Right renal cortex interstitium (tissue), 3 donors: Measurements from ENCODE around the gene AMFR. TPM values are rescaled to one million over a fixed set of nuclear protein-coding genes. Genes with fewer than 3 reads are reported as not detected.
A peak's percentile ranks its signal among the peaks of the same experiment; 100 is the strongest.
"Not testable (repeated sequence)": the region's sequence is repeated elsewhere in the genome, so short reads cannot be mapped to it uniquely, and the experiment has no call there.

ENCODE experiments used
- DNase-seq, 3 donors: peaks; one replicate each; pipeline ENCODE4 v3.0.0-alpha.2; 2013; ENCODE audit warnings: low read depth in 3 of 3, low spot score in 2 of 3
- polyA plus RNA-seq, 3 donors: library from polyadenylated mRNA; unstranded; fragments of 120-200 nt; gene quantifications; one replicate each; pipeline ENCODE4 v1.2.1, GENCODE V29; 2013; ENCODE audit not compliant: insufficient read length in 3 of 3

Gene AMFR
- polyA plus RNA-seq, 3 donors, result 147 to 150 (median 149) TPM

DNA sequence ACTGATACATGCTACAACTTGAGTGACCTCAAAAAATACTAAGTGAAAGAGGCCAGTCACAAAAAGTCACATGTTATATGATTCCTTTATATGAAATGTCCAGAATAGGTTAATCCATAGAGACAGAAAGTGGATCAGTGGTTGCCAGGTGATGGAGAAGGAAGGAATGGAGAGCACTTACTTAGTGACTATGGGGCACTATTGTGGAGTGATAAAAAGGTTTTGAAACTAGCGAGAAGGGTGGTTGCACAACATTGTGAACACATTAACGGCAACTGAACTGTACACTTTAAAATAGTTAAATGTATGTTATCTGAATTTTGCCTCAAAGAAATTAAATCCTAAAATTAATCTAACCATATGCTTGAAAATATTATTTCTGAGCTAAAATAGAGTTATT, 25.9 kb downstream of the AMFR start:
- no peak for DNase-seq

DNA sequence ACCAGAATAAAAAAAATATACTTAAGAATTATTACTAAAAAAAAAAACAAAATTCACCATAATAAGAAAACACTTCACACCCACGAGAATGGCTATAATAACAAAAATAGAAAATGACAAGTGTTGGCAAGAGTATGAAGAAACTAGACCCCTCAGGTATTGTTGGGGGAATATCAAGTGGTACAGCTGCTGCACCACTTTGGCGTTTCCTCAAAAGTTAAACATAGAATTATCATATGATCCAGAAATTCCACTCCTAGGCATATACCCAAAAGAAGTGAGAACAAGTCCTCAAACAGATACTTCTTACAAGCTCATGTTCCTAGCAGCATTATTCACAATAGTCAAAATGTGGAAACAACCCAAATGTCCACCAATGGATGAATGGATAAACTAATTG, 26.3 kb downstream of the AMFR start:
- no peak for DNase-seq

DNA sequence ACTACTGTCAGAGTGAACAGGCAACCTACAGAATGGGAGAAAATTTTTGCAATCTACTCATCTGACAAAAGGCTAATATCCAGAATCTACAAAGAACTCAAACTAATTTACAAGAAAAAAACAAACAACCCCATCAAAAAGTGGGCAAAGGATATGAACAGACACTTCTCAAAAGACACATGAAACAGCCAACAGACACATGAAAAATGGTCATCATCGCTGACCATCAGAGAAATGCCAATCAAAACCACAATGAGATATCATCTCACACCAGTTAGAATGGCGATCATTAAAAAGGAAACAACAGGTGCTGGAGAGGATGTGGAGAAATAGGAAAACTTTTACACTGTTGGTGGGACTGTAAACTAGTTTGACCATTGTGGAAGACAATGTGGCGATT, 28.6 kb downstream of the AMFR start:
- DNase-seq, result not testable (repeated sequence)

DNA sequence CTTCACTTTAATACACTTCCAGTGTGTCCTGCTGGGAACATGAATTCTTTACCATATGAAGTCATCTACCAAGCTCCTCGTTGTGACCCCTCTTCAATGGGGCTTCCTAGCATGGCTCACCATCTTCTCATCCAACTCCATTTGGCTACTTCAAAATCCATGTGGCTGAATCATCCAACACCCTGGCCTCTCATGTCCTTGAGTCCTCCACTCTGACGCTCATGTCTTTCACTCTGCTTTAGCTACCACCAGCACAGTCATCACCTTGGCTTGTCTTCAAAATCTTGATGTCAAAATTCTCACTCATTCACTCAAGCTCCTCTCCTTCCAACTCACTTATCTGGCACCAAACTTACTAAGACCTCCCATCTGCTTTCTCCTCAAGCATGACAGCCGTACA, 35.8 kb downstream of the AMFR start:
- no peak for DNase-seq

DNA sequence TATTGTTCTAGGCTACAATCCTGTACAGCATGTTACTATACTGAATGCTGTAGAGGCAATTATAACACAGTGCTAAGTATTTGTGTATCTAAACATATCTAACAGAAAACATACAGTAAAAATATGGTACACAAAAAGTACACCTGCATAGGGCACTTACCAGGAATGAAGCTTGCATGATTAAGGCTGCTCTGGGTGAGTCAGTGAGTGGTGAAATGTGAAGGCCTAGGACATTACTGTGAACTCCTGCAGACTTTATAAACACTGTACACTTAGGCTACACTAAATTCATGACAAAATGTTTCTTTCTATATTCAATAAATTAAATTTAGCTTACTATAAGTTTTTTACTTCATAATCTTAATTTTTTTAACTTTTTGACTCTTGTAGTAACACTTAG, 37.1 kb downstream of the AMFR start:
- DNase-seq, result no peak

DNA sequence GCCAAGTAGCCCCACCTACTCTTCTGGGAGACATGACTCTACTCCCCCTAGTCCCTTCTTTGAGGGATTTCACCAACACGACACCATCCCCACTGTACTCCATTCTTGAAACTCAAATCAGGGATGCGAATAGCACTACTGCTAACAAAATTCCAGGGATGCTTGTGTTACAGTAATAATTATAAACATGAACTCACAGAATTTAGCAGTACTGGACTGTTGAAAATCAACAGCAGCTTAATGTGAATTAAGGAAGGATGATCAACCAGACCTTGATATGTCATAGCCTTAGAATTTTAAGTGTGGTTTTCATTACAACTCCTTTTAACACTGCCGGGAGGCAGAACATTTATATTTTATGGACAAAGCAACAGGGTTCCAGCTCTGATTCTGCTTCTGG, 37.9 kb downstream of the AMFR start:
- no peak for DNase-seq

DNA sequence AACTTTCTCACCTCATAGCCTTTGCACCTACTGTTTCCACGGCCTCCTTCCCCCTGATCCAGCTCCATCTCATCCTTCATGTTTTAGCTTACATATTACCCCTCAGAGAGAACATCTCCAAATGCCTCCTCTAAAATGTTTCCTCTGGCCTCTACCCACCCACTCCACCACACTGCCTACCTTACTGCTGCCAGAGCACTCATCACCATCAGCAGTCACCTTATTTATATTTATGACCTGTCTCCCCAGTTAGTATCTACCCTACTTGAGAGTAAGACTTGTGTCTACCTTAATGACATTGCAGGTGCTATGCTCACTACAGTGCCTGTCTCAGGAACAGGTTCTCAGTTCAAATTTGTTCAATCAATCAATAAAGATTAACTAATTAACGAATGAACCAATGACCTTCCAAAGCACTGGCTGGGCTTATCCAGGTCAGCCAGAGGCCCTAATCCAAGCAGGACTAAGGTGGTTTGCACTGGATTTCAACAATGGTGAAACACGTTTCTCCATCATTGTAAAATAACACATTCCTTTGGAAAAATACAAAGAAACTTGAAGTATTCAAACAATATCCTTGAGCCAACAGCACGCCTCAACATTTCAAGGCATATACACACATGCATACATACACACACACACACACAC, 41.1 kb downstream of the AMFR start:
- DNase-seq, result no peak

DNA sequence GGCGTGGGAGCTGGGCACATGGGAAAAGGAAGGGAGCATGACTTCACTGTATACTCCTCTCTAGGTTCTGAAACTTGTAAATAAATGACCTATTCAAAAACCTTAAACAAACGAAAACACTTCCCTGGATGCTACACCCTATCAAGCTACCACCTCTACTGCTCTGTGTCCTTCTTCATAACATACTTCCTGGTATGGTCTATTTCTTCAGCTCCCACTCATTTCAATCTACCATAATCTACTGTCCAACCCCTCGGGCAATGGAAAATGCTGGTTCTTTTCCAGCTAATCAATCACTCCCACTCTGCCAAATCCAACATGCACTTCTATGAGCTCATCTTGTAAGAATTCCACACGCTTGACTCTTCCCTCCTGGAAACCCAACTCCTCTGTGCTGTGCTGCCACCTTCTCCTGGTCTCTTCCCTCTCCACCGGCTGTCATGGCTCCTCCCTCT, 42.4 kb downstream of the AMFR start:
- no peak for DNase-seq

DNA sequence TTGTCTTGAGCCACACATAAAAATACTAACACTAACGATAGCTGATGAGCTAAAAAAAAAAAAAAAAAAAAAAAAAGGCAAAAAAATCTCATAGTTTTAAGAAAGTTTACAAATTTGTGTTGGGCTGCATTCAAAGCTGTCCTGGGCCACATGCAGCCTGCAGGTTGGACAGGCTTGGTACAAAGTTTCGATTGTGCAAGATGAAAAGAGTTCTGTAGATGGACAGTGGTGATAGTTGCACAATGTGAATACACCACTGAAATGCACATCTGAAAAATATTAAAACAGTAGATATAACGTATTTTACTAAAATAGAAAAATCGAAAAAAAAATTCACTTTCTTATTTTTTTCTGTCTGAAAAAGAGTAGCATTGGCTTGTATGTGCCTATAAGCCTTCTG, 42.9 kb downstream of the AMFR start:
- no peak for DNase-seq

DNA sequence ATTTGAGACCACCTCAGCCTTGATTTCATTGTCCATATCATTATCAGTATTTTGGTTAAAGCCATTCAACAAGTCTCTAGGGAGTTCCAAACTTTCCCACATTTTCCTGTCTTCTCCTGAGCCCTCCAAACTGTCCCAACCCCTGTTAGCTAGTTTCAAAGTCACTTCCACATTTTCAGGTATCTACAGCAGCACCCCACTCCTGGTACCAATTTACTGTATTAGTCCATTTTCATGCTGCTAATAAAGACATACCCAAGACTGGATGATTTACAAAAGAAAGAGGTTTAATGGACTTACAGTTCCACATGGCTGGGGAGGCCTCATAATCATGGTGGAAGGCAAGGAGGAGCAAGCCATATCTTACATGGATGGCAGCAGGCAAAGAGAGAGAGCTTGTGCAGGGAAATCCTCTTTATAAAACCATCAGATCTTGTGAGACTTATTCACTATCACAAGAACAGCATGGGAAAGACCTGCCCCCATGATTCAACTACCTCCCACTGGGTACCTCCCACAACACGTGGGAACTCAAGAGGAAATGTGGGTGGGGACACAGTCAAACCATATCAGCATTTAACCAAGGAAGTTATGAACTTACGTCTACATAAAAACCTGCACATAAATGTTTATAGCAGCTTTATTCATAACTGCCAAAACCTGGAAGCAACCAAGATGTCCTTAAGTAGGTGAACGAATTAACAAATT, 44.4 kb downstream of the AMFR start:
- not testable (repeated sequence) for DNase-seq

DNA sequence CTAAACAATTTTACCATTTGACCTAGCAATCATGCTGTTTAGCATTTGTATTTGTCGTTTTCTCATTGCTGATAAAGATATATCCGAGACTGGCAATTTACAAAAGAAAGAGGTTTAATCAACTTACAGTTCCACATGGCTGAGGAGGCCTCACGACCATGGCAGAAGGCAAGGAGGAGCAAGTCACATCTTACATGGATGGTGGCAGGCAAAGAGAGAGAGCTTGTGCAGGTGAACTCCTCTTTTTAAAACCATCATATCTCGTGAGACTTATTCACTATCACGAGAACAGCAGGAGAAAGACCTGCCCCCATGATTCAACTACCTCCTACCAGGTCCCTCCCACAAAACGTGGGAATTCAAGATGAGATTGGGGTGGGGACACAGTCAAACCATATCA, 46.3 kb downstream of the AMFR start:
- not testable (repeated sequence) for DNase-seq

DNA sequence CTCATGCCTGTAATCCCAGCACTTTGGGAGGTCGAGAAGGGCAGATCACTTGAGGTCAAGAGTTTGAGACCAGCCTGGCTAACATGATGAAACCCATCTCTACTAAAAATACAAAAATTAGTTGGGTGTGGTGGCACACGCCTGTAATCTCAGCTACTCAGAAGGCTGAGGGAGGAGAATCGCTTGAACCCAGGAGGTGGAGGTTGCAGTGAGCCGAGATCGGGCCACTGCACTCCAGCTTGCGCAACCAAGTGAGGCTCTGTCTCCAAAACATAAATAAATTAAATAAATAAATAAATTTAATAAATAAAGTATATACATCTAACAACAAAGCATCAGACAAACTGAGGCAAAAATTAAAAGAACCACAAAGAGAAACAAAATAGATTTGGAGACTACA, 49.6 kb downstream of the AMFR start:
- DNase-seq, result not testable (repeated sequence)

DNA sequence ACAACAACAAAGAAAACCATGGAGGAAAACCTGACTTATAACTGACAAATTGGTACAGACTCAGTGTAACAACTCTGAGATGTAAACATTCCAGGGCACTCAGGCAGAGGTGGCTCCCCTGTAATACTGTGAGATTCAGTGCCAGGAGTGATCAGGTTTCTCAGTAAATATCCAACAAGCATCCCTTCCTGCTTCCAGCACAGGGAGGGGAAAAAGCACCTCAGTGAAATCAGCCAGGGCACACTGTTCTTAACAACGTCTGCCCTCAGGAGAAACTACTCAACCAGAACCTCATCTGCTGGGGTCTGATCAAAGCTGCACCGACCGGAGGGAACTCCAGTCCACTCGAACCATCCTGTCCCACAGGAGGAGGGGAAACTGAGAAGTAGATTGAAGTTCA, 52.3 kb downstream of the AMFR start:
- DNase-seq, result peak in 1 of 3 donors; percentile 58

DNA sequence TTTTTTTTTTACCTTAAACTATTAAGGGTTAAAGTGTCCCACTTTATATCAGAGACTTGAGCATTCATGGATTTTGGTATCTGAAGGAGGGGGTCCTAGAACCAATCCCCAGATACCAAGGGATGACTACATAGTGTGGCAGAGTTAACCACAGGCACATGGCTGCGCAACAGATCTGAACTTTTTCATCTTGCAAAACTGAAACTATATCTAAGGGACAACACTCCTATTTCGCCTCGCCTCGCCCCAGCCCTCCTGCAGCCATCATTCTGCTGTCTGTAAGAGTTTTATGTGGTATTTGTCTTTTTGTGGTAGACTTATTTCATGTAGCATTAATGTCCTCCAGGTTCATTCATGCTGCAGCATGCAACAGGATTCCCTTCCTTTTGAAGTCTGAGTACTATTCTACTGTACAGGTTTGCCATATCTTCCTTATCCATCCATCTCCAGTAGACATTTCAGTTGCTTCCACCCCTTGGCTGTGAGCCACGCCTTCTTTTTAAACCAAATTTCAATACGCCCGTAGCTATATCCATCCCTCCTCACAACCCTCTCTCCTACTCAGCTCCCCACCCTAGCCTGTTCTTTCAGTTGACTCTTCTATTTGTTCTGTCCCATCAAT, 53.2 kb downstream of the AMFR start:
- no peak for DNase-seq

DNA sequence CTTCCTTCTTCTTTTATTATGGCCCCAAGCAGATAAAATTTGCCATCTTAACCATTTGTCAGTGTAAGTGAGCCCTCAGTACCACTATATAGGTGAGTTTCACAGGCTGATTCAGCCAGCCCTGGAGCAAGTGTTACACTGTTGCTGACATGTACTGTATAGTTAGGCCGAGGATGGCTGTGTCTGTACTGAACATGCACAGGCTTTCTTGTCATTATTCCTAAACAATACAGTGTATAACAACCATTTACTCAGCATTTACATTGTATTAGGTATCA, 53.7 kb downstream of the AMFR start:
- DNase-seq, result no peak

DNA sequence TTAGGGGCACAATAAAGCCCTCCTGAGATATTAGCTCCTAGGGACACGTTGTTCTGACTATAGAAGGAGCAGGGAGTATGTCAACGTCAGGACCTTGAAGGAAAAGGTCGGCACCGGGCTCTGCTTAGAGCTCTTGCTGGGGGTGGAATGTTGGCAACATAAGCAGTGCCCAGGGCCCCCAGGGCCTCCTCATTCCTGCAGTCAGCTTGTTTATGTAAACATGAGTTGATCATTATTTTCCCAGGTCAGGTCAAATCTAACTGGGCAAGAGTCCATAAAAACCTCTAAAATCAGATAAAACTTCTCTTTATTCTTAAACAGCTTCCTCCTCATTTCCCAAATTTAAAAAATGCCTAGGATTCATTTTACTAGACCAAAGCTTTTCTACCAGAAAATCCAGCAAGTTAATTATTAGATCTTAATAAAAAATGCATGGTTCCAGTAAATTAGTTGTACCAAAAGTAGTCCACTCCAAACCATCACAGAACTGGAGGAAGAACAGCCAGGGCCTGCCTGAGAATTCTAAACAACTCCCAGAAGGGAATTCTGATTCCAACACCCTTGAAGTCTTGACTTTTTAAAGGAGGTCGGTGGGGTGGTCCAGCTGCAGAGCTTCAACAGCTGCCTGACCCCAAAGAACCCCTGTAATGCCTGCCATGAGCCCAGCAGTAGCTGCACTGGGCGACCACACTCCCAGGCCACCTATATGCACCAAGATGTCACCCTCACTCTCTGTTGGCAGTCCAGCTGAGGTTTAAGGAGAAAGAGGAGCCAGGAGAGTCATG, 54.3 kb downstream of the AMFR start:
- DNase-seq, result peak in 1 of 3 donors; percentile 38

DNA sequence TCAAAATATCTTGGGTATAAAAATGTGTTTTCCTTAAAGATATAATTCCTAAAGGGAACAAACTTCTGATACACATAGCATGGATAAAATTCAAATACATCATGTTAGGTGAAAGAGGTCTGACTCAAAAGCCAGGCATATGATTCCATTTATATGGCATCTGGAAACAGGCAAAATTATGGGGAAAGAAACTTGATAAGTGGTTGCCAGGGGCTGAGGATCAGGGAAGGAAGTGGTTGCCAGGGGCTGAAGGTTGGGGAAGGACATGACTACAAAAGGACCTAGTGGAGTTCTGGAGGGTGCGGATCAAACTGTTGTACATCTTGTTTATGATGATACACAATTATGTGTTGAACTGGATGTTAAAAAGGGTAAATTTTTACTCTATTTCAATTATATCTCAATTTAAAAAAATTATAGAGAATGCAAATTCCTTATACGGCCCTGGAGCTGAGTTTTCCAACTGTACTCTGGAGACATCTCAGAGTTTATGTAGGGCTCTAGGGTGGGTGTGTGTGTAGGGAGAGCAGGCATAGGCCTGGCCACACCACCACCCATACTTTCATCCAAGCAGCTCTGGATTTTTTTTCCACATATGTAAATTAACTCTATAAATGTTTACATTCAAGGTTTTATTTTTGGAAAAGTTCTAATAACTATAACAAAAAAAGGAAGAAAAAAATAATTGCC, 55.0 kb downstream of the AMFR start:
- DNase-seq, result no peak

DNA sequence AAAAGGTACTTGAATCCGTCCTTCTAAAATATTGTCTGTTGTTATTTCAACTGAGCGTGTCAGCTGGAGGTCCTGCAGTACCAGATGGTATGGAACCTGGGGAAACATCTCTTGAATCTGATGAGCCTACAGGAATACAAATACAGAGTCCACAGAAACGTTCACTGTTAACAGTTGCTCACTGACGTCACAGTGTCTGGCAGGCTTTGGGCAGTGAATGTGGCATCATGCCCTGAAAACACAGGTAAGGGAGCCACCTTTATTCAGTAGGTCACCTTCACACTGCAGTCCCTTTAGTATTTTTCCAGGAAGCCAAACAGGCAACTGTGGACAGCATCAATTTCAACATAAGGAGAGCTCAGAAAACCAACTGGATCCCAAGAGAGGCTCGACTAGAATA, 56.1 kb downstream of the AMFR start:
- no peak for DNase-seq

DNA sequence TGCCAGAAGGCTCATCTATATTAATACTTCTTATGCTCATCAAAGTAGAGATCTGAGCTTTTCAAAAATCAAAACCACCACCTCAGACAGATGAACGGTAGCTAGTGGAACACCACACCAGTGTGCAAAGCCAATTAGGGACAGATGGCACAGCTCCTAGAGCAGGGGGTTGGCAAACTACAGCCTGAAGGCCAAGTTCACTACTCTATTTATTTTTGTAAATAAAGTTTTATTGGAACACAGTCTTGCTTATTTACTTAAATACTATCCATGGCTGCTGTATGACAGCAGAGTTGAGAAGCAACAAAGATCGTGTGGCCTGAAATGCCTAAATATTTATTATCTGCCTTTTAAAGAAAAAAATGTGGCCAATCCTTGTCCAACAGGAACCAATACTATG, 56.8 kb downstream of the AMFR start:
- no peak for DNase-seq

DNA sequence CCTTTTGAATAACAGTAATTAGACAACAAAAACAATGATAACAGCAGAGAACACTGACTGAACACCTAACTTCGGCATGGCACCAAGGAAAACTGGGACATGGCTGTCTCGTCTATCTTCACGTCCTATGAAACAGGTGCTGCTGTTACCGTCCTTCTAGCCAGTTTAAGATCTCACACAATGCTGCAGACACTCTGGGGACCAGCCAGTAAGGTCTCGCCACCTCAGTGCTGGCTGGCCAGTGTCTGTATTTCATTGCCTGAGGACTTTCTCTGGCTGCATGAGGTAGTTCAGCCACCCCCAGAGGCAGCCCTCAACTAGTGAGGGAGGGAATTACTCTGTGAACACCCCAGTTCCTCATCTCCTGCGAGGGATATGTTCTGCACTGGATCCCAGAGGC, 57.6 kb downstream of the AMFR start:
- DNase-seq, result no peak

DNA sequence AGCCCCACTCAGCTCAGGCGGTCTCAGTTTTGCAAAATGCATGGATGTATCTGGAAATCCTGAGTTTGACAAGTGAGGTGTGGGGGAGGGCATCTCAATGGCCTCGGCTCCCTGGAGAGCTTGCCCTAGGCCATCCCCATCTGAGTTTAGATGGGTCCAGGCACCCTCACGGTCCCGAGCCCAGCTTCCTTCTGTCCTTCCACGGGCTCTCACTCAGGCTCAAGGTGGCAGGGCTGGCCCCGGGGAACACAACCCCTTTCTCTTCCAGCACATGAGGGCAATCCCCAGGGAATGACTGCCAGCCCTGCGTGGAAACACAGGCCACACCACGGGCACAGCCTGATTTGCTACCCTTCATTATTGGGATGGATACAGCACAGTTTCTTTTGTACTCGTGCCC, 58.4 kb downstream of the AMFR start:
- no peak for DNase-seq
